Stomach (tissue), 19 donors: ENCODE results near the gene EVA1C. TPM values are rescaled to one million over a fixed set of nuclear protein-coding genes. Genes with fewer than 3 reads are reported as not detected.
A peak's percentile ranks its signal among the peaks of the same experiment; 100 is the strongest.

Source experiments
- DNase-seq, 2 donors: peaks; one replicate each; pipeline versions ENCODE4 v3.0.0 to v3.0.0-alpha.2; 2013 to 2019
- H3K27ac ChIP-seq, 5 donors: fragments of 200-600 bp in 4 of 5; sonication (generic) in 4 of 5; one replicate each; pipeline ENCODE4 v1.5.1; 2013 to 2019; ENCODE audit warnings: mild to moderate bottlenecking in 1 of 5, moderate library complexity in 1 of 5
- H3K27me3 ChIP-seq, 3 donors: fragments of 200-600 bp; sonication (generic); one replicate each; pipeline ENCODE4 v1.5.1; 2017 to 2019; ENCODE audit warnings: mixed run types in 1 of 3
- H3K36me3 ChIP-seq, 4 donors: fragments of 200-600 bp; sonication (generic); 1 replicate in 3 of 4; 2 replicates in 1 of 4; pipeline ENCODE4 v1.5.1; 2016 to 2019
- H3K4me1 ChIP-seq, 4 donors: fragments of 200-600 bp; sonication (generic); one replicate each; pipeline ENCODE4 v1.5.1; 2016 to 2019
- H3K4me3 ChIP-seq, 4 donors: fragments of 200-600 bp; sonication (generic) in 3 of 4; one replicate each; pipeline ENCODE4 v1.5.1; 2016 to 2019; ENCODE audit warnings: mild to moderate bottlenecking in 1 of 4
- H3K9me3 ChIP-seq, 4 donors: fragments of 200-600 bp; sonication (generic); one replicate each; pipeline ENCODE4 v1.5.1; 2016 to 2019
- EP300 ChIP-seq: sonication (generic); formaldehyde crosslinking; IDR thresholded peaks from one replicate; pipeline ENCODE4 v1.6.1; 2017; ENCODE audit warnings: antibody characterized with exemption
- POLR2A ChIP-seq, 4 donors: fragments of 450-650 bp; IDR thresholded peaks; one replicate each; pipeline ENCODE4 v1.6.1; 2016; ENCODE audit warnings: antibody characterized with exemption in 4 of 4, control low read depth in 2 of 4, mild to moderate bottlenecking in 1 of 4, moderate library complexity in 1 of 4
- POLR2AphosphoS5 ChIP-seq, 3 donors: sonication (generic); formaldehyde crosslinking; IDR thresholded peaks; one replicate each; pipeline ENCODE4 v1.6.1; 2016; ENCODE audit warnings: antibody characterized with exemption in 3 of 3
- WGBS, 5 donors: extraction: QIAGEN DNeasy Blood & Tissue Kit in 3 of 5; methylation state at CpG; one replicate each; pipeline versions ENCODE4 v1.1.5 to v1.1.7; 2013 to 2018; 5-methylcytosine and 5-hydroxymethylcytosine counted together
- intact Hi-C: fragments of 100-400 bp; cut with DNase I; formaldehyde crosslinking; loops from one replicate; pipeline ENCODE4 v1.15.1; 2023; ENCODE audit warnings: low total_unique reads
- long read RNA-seq, 10 donors: transcript quantifications; one replicate each; lab custom pipeline, GENCODE V29; 2026
- polyA plus RNA-seq, 3 donors: library from polyadenylated mRNA; stranded (reverse); fragments of 200-250 nt; gene quantifications; one replicate each; pipeline ENCODE4 v1.2.3, GENCODE V29; 2013
- total RNA-seq, 5 donors: library from RNA; depleted of rRNA; stranded (reverse); fragments of >200 nt; gene quantifications; one replicate each; pipeline versions ENCODE4 v1.1.0 to v1.2.3, GENCODE V29; 2014 to 2016
- TF ChIP-seq, protein P1 (sequence below), 7 experiments: fragments of 450-650 bp in 4 of 7; fragments of 200-600 bp in 3 of 7; sonication (generic) in 3 of 7; IDR thresholded peaks; one replicate each; pipeline ENCODE4 v1.5.1; 2016 to 2019; ENCODE audit warnings: antibody characterized with exemption in 7 of 7, control low read depth in 2 of 7, mild to moderate bottlenecking in 1 of 7
- donor health status: healthy with polysubstance abuse.
- donor health status: Bipolar disorder and iron deficiency.
- donor health status: healthy.

EVA1C gene
- 100 to 1,000 TPM in 1 of 5 donors, 10 to 100 TPM in 4; 10.6 to 142 (median 48.7) TPM for total RNA-seq
- 10 to 100 TPM; 18.2 to 39.1 (median 33.6) TPM for polyA plus RNA-seq
- long read RNA-seq, donor 1 = 0 reads
- long read RNA-seq, donor 2 = 0 reads
- long read RNA-seq, donor 3 = 0 reads
- long read RNA-seq, donor 4 = 0 reads
- long read RNA-seq, donor 5, partial matches to known transcripts = 70 of 70 reads
- long read RNA-seq, donor 5, other reads (novel, unspliced or antisense) = 0 of 70 reads
- long read RNA-seq, donor 6 = 0 reads
- long read RNA-seq, donor 7 = 0 reads
- long read RNA-seq, donor 8, partial matches to known transcripts = 0 of 1 reads
- long read RNA-seq, donor 8, other reads (novel, unspliced or antisense) = 0 of 1 reads
- long read RNA-seq, donor 9 = 0 reads
- long read RNA-seq, donor 10 = 0 reads

- DNase-seq = peak; percentile 83
- H3K27me3 ChIP-seq = peaks cover 0 to 4% (median 0%) of the 10 kb centered on the region in 3 donors
- intact Hi-C loops = no loop called here
- H3K9me3 ChIP-seq = no peaks in the 10 kb centered on the region
- peak within 1 kb of the TSS; percentile 96 to 100 (median 99) for H3K27ac ChIP-seq
- 0 to 1% (median 1%) methylated on average over 42 to 104 of the region's 104 CpGs for WGBS, 5 donors
- no peaks in the 10 kb centered on the region for H3K36me3 ChIP-seq
- peak within 1 kb of the TSS; percentile 52 to 72 (median 72) for H3K4me3 ChIP-seq
- TF ChIP-seq, protein P1, sequence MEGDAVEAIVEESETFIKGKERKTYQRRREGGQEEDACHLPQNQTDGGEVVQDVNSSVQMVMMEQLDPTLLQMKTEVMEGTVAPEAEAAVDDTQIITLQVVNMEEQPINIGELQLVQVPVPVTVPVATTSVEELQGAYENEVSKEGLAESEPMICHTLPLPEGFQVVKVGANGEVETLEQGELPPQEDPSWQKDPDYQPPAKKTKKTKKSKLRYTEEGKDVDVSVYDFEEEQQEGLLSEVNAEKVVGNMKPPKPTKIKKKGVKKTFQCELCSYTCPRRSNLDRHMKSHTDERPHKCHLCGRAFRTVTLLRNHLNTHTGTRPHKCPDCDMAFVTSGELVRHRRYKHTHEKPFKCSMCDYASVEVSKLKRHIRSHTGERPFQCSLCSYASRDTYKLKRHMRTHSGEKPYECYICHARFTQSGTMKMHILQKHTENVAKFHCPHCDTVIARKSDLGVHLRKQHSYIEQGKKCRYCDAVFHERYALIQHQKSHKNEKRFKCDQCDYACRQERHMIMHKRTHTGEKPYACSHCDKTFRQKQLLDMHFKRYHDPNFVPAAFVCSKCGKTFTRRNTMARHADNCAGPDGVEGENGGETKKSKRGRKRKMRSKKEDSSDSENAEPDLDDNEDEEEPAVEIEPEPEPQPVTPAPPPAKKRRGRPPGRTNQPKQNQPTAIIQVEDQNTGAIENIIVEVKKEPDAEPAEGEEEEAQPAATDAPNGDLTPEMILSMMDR (IDR thresholded peaks at IDR 0.05) = peak in 1 of 7 experiments; percentile 43
- TF ChIP-seq POLR2AphosphoS5 (IDR thresholded peaks at IDR 0.05) (peak; percentile 26 to 65 (median 27)), EP300 (no peak)
- peaks cover 21 to 65% (median 51%) of the 10 kb centered on the region in 4 donors for H3K4me1 ChIP-seq
These were observed at the start of gene EVA1C for GRCh38 chr21:32412162-32413014. EVA1C (plus strand) TSS chr21:32412706; CDS start chr21:32412854, 148 bp downstream.

- 18 to 49% (median 37%) methylated on average over 6 to 7 of the region's 7 CpGs for WGBS, 5 donors
- TF ChIP-seq POLR2AphosphoS5 (IDR thresholded peaks at IDR 0.05) = no peak
- no peak for TF ChIP-seq EP300
- no peak for TF ChIP-seq POLR2A (IDR thresholded peaks at IDR 0.05)
- TF ChIP-seq, protein P1 (IDR thresholded peaks at IDR 0.05) = no peak
- peak; percentile 48 to 76 for DNase-seq
- Histone ChIP-seq H3K36me3 (peaks cover 78 to 99% (median 95%) of the 10 kb centered on the region in 4 donors), H3K27ac (peak overlapping the region; percentile 2 to 63 (median 54)), H3K9me3 (no peaks in the 10 kb centered on the region), H3K4me3 (no peak overlapping the region), H3K4me1 (peaks cover 0 to 14% (median 7%) of the 10 kb centered on the region in 4 donors), H3K27me3 (no peaks in the 10 kb centered on the region)
- intact Hi-C loops = no loop called here
These were observed 48.1 kb upstream of the EVA1C start for GRCh38 chr21:32364387-32364786.

GRCh38 chr21:32364796-32365195 is 47.7 kb upstream of the EVA1C start:
- peaks cover 74 to 98% (median 93%) of the 10 kb centered on the region in 4 donors for H3K36me3 ChIP-seq
- no peaks in the 10 kb centered on the region for H3K9me3 ChIP-seq
- H3K27ac ChIP-seq = peak overlapping the region in 4 of 5 donors; percentile 18 to 63 (median 46)
- no peaks in the 10 kb centered on the region for H3K27me3 ChIP-seq
- intact Hi-C loops = no loop called here
- TF ChIP-seq, protein P1 (IDR thresholded peaks at IDR 0.05) = no peak
- TF ChIP-seq POLR2AphosphoS5 (IDR thresholded peaks at IDR 0.05) (no peak), POLR2A (IDR thresholded peaks at IDR 0.05) (no peak), EP300 (no peak)
- no peak overlapping the region for H3K4me3 ChIP-seq
- 55 to 74% (median 59%) methylated on average over 3 to 4 of the region's 4 CpGs for WGBS, 5 donors
- DNase-seq = peak in 1 of 2 donors; percentile 19
- H3K4me1 ChIP-seq = peaks cover 0 to 14% (median 7%) of the 10 kb centered on the region in 4 donors

GRCh38 chr21:32366191-32366590 is 46.3 kb upstream of the EVA1C start:
- no peaks in the 10 kb centered on the region for H3K27me3 ChIP-seq
- WGBS, 5 donors = 93 to 98% (median 93%) methylated on average over 4 of the region's 4 CpGs
- H3K27ac ChIP-seq = no peak overlapping the region
- H3K4me3 ChIP-seq = no peak overlapping the region
- DNase-seq = no peak
- no peak for TF ChIP-seq POLR2A (IDR thresholded peaks at IDR 0.05)
- no peak for TF ChIP-seq POLR2AphosphoS5 (IDR thresholded peaks at IDR 0.05)
- TF ChIP-seq EP300 = no peak
- TF ChIP-seq, protein P1 (IDR thresholded peaks at IDR 0.05) = no peak
- H3K36me3 ChIP-seq = peaks cover 61 to 96% (median 87%) of the 10 kb centered on the region in 4 donors
- H3K4me1 ChIP-seq = peaks cover 0 to 24% (median 11%) of the 10 kb centered on the region in 4 donors
- intact Hi-C loops = no loop called here
- no peaks in the 10 kb centered on the region for H3K9me3 ChIP-seq
